Uterus (tissue), 2 donors: Measurements from ENCODE around the gene CDIP1.

Experiments
- CTCF ChIP-seq, 4 experiments: fragments of 200-600 bp in 2 of 4; fragments of 450-650 bp in 2 of 4; sonication (generic) in 2 of 4; IDR thresholded peaks; one replicate each; pipeline ENCODE4 v1.5.1; 2016 to 2019; ENCODE audit warnings: antibody characterized with exemption in 4 of 4, mild to moderate bottlenecking in 2 of 4, moderate library complexity in 1 of 4
- POLR2A ChIP-seq, 2 donors: fragments of 450-650 bp; IDR thresholded peaks; one replicate each; pipeline ENCODE4 v1.6.1; 2016; ENCODE audit warnings: antibody characterized with exemption in 2 of 2, mild to moderate bottlenecking in 1 of 2, moderate library complexity in 1 of 2

- TF ChIP-seq POLR2A (IDR thresholded peaks at IDR 0.05), result no peak
- TF ChIP-seq CTCF (IDR thresholded peaks at IDR 0.05), result no peak
Observed at GRCh38 chr16:4519274-4520058, 19.1 kb downstream of the CDIP1 start.
